SHP77 treated with DMSO at 0.1 percent for 48 hours (cell line): ENCODE results near the gene TRPC4.

ENCODE experiments used
- DNase-seq: peaks from one replicate; lab custom pipeline; 2025; lab: John Stamatoyannopoulos, UW

Gene TRPC4

DNA sequence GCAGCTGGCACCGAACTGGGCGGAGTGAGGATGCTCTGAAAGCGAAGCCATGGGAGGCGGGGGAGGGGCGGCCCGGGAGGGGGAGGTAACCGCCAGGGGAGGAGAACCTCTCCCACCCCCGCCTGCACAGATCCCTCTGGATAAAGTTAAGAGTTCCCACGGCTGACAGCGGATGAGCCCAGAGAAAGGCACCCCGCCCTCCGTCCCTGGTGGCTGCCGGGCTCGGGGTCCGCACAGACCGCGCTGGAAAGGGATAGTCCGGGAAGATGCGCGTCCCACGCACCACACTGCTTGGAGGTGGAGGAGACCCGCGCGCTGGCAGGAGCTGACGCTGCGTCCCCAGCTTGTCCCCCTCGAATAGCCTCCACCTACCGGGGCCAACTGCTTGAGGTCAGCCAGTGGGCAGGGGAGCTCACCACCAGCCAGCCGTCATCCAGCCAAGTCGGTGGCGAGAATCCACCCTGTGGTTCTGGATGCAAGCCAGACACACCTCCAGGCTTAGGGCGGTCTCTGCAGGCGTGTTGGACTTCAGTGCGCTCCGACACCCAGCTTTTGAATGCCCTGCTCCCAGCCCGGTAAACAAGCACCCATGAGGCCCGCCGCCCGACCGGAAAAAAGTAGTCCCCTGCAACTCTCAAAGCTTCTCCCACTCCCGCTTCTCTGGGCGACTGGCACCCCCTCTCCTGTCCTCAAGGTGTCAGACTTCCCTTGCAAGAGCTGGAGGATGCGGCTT, at the start of gene TRPC4:
Gene TRPC4 (minus strand): TSS at position 17 of the 733 bp plus-strand sequence. CDS start 86,439 bp downstream, outside the sequence.
- peak; percentile 81 for DNase-seq

DNA sequence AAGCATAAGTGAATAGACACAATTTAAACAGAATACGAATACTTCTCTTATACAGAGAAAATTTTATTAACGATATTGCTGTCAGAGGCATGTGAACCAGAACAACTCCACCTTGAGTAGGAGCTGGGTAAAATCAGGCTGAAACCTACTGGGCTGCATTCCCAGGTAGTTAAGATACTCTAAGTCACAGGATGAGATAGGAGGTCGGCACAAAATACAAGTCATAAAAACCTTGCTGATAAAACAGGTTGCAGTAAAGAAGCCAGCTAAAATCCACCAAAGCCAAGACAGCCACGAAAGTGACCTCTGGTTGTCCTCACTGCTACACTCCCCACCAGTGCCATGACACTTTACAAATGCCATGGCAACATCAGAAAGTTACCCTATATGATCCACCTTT, 49.2 kb upstream of the TRPC4 start:
- DNase-seq, result no peak

DNA sequence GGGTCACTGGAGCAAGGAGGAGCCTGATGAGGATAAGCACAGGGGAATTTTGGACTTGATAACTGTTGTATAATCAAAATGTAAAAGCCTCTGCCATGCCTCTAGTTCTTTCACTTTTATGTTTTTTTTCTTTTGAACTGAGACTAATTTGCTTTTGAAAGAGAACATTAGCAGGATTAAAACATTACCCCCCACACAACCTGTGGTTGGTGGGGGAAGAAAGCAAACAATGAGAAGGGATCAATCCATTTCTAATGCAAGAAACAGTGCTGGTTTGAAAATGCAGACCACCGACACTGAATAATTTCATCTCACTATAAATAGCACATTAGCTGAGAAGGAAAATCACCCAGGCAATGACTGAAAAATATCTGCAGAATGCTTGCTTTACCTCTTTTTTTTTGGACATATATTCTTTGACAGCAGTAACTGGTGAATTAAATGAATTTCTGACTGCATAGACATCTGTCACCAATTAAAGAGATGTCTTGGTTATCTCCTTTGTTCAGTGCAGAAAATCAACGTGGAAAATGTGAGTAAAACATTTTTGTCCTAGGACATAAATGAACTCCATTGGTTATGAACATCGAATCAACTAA, 48.6 kb upstream of the TRPC4 start:
- DNase-seq, result no peak

DNA sequence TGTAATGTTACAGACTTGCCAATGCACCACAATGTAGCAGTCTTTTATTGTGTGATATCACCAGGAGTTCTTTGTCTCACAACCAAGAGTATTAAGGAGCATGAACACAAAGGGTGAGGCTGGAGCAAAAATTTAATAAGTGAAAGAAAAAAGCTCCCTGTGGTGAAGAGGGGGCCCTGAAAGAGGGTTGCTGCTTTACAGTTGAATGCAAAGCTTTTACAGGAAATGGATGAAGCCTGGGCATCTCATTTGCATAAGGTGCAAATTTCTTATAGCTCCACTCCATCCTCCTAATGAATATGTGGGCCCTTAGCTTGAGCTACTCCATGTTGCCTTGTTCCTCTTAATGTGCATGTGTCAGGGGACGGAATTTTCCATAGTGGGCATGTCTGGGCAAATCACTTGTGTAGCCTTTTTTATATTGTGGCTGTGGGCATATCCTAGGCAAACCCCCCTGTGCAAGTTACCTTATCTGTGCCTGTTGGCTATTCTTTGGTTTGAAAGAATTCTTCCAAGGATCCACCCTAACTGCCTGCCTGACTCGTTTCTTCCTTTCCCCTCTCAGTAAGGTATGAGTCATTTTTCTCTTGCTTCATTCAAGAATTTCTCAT, 45.3 kb upstream of the TRPC4 start:
- no peak for DNase-seq

DNA sequence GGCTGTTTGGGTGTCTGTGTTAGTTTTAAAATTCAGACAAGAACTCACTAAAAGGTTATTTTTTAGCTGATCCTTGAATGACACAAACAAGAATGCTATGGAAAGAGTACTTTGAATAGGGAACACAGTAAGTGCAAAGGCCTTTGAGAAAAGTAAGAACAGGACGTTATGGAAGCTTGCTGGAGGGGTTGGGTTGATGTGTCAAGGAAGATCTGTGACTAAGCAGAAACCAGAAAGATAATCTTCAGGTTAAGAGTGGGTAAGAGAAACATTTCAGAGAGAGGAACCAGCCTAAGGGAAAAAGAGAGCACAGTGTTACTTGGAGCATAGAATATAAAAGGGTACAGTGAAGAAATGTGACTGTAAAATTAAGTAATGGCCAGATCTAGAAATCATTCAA, 41.2 kb upstream of the TRPC4 start:
- DNase-seq, result no peak

DNA sequence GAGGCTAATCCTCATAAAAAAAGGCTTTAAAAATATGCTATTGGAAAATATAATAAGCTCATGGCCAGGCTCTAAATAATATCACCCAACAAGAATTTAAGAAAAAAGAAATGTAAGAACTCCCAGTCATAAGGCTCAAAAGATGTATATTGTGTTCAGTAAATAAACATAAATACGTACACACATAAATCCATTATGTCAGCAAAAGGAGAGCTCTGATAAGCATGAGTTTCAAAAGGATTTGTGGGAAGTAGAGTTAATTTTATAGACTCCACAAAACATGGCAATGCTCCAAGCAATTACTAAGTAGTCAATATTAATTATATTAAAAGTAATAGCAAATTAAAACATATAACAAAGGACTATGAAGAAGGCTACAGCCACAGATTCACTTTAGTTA, 37.3 kb upstream of the TRPC4 start:
- DNase-seq, result no peak

DNA sequence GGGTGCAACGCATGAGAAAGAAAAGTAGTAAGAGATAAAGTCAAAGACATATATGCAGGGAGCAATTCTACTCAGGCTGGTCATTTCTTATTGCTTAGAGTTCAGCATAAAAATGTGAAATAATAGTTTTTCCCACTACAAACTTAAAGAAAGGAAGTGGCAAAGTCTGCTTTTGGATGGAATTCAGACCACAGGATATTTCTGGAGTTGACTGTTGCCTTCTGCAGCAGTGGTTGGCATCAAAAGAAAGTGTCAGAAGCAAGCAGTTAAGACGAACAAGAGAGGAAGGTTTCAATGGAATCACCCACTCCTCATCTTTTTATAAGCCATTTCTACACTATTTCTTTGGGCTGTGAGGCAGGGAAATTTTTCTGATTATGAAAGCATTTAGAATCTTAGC, 36.2 kb upstream of the TRPC4 start:
- no peak for DNase-seq

DNA sequence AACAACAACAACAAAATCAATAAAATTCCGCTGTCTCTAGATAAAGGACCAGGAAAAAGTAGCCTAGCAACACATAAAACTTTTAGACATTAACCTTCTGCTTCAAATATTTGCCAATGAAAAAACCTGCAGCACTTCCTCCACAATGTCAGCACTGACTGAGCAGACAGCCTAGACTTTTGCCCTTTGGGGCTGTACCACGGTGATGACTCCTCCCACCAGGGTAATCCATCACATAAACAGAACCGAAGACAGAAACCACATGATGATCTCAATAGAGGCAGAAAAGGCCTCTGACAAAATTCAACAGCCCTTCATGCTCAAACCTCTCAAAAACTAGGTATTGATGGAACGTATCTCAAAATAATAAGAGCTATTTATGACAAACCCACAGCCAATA, 30.2 kb upstream of the TRPC4 start:
- DNase-seq, result no peak

DNA sequence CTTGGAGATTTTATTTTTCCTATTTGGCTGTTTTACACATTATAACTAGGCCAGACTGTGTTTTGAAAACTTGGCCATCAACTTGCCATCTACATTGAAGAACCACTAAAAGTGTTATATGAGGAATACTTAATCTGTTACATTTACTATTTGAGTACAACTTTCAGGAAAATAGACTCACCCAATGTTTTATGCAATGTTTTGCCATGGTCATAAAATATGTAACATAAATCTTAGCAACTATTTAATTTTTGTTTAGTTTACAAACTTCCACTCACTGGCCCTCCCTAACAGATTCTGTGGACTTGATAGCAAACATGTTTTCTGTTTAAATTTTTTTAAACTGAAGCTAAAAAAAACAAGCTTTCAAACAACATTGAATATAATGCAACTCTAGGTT, 23.7 kb upstream of the TRPC4 start:
- no peak for DNase-seq

DNA sequence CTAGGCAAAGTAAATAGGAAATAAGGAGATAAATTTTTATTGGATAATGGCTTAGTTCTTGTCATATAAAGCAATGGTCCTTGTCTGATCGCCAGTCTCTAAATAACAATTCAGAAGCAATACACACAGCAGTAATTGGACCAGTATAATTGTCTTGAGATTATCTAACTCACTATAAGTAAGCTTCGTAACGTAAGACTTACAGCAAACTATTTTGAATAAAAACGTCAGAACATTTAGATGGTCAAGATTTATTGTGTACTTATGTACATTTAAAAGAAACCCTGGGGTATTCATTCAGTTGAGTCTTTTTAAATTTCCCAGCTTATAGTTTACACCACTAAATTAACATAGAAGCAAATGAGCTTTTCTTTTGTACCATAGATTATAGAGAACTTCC, 20.2 kb upstream of the TRPC4 start:
- no peak for DNase-seq

DNA sequence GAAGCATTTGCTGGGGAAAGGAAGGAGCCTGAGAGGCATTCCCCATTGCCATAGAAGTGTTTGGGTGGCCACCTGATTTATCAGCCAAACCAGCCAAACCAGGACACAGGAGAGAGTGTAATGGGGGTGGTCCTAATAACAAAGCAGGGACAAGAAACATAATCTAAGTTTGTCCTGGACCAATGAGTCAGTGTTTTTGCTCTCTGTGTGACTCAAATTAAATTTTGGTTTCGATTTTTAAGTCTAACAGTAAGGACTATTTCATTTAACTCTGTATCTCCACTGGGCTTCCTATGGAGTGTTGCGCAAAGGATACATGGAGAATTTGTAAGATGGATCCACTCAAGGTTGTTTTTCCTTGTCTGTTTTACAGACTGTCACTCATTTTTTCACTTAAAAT, 19.5 kb upstream of the TRPC4 start:
- DNase-seq, result no peak

DNA sequence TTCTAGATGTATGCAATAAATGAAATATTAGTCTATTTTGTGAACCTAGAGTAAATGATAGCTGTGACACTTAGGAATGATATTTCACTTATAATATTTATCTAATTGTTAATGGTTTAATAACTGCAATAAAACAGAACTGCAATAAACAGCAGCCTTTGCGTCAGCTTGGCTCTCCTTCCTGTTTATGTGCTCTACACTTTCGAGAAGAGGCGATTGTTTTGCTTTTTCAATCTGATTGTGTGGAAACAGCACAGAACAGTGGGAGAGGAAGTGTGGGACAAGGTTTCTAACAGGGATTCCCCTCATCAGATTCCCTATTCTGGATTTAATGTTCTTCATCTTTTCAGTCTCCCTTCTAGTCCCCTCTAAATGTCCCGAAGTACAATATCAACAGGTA, 17.3 kb upstream of the TRPC4 start:
- no peak for DNase-seq

DNA sequence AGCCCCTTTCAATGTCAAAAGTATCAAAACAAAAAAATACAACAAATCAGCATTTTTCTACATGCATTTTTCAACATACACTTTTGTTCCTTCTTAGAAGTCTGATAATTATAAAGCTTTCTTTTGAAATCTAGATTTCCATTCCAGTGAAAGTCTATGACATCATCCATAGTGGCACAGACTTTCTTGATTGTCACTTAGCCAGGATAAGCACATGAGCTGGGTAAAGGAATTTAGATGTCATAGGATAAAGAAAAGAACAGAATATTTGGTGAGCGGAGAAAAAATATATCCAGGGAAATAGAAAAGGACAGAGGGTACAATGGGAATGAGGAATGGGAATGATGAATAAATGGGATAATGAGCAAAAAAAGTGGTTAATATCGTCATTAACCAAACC, 15.1 kb upstream of the TRPC4 start:
- no peak for DNase-seq

DNA sequence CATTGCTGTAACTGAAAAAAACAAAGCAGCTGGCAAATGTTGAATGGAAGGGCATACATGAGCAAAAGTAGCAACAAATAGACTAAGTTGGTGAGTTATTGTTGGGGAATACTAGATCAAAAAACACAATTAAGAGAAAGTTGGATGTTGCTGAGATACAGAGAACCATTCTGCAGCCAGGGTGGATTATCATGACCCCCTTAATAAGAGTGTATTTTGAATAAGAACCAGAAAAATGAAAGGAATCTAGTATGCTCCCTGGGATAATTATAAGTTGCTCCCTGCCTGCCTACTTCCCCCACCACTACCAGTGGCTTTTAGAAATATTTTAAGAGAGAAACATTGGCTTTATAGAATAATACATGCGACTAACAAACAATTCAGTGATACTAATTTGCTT, 14.5 kb upstream of the TRPC4 start:
- DNase-seq, result no peak

DNA sequence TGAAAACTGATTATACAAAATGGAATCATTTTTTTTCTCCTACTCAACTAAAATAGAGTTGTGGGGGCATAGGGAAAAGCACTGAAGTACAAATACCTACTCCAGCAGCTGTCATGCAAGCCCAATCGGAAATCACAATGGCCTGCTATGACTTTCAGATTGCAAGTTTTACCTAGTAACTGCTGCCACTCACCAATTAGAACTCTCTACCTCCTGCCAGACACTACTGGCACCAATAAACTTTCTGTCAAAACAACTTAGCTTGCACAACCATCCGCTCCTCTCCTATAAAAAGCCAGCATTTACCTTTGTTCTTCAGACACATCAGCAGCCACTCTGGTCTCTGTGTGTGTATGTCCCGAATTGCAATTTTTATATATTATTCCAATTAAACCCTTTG, 9.3 kb upstream of the TRPC4 start:
- DNase-seq, result no peak

DNA sequence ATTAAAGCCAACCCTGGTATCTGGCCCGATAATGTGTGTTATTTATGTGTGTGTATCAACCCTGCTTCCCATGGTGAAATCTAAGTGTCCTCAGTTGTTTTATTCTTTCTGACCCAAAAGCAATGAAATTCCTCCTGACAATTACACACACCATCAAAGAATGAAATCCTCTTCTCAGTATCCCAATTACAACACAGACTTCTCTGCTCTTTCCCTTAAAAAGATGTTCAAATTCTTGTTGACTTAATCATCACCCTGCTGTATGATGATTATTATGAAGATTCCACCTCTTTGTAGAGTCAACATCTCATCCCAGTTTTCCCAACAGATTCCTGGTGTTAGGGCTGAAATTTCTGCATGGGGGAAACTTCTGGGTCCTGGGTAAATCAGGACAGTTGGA, 8.9 kb upstream of the TRPC4 start:
- DNase-seq, result no peak

DNA sequence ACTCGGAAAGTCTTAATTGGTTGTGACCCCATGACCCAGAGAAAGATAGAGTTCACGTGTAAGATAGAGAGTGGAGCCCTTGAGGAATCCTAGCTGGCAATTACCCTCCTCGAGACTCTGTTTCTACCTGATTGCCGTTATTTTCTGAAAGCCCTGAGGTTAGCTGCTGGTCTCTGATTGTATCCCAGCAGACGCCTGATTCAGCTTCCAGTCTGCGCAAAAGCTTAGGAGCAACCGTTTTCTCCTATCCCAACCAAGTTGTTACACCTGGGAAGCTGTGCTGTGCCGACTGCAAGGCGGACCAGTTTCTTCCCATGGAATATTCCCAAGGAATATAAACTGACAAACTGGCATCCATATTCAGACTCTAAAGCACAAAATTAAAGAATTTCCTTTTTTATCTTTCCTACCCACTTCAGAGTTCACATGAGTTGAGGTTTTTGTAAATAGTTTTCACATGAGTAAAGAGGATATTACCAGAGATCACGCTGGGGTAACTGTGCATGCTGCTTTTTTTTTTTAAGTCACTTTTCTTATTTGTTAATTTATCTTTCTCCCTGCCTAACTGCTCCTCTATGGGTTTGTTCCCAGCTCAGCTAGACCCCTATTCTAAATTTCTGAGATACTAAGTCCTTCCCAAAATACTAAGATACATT, 1.5 kb upstream of the TRPC4 start:
- peak; percentile 59 for DNase-seq

DNA sequence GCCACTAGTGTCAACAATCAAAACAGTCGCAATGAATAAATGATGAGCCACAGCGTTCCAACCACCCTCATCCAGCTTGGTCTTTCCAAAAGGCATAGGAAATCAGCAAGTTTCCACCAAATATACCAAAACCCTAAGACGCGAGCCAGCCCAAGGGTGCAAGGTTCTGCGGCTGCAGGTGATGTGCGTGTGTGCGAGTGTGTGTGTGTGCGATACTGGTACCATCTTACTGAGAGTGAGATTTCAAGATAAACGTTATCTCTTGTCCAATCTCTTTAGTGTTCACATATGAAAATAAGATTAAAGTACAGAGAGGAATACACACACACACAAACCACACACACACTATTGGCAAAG, 895 bp upstream of the TRPC4 start:
- DNase-seq, result no peak

DNA sequence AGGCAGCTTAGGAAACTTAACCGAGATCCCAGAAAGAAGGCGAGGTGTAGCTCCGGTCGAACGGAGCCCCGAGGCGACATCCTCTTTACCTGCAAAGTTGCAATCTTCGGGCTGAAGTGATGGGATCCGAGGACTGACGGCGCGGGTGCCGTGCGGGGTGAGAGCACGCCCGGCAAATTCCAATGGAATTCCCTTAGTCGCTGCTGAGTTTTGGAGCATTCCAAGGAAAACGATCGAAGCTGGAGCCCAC, 141 bp downstream of the TRPC4 start:
- DNase-seq, result no peak

DNA sequence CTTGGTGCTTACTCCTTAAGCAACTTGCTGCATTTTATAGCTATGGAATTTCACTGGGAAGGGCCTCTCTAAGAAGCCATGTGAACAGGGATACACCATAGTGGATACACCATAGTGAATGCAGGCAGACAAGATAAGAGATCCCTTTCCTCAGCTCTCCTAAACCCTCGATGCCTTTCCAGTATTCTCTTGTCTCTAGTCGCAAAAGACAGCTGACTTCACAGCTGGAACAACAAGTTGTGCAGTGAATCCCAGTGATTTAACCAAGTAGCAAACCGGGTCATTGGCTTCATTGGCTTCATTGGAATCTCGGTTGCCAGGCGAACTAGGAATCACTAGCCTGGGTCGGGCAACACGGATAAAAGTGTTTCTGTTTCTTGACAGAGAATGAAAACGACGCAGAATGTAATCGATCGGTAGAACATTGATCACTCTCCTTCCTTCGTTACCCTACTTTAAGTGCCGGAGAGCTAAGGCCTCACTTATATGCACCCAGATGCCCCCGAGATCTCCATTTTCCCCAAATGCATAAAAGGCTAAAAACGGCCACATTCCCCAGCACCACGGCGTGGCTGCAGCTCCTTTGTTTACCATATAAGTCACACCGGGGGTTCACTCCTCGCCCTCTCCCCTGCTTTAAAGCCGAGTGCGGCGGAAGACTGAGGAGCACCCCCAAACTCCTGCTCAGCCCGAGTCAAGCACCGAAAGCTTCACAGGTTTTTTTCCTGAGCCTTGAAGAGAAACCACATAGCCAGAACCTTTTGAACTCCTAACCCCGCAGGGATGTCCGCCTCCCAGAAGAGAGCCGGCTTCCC, 674 bp downstream of the TRPC4 start:
- peak; percentile 32 for DNase-seq

DNA sequence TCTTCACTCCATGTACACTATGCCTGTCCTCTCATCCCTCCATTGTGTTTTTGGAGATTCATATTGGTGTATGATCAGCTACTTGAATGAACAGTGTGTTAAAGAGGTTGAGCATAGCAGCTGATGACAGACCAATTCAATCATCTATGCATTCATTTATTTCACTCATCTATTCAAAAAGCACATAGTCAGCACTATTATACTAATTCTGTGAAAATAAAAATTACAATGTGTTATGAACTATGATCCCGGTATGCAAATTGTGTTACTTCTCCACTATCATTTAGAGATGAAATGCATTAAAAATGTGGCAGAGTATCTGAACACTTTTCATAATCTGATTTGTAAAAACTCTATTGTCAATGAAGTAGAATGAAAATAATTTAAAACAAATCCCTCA, 5.9 kb downstream of the TRPC4 start:
- no peak for DNase-seq

DNA sequence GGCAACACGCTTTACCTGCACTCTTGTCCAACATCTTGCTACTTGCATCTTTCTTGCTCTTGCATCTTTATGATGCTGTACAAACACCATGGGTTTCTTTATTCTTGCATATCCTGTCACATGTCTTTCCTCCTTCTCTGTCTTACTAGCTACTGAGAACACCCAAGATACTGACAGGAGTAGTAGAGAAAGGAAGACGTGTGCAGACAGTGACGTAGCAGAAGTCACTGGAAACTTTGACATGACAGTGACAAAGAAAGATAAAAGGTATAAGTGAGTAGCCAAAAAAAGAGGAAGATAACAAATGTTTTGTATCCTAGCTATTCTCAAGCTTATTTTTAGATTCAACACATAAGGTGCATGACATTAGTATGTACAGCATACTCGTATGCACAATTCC, 34.2 kb downstream of the TRPC4 start:
- no peak for DNase-seq

DNA sequence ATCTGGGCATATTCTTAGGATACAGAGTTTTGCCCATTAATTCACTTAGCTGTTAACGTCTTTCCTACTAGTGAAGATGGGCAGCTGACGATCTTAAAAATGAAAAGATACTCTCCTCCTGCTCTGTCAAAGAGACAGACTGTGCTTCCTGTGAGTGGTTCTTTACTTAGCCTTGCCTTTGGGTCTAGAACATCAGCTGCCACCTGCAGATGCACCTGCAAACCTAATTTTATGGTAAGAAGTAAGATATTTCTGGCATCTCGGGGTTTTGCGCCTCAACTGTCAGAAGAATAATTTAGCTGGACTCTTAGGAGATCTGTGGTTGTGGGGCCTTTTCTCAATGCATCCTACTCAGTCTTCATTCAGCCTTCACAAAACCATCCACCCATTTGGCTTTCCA, 36.2 kb downstream of the TRPC4 start:
- no peak for DNase-seq
